Subcutaneous abdominal adipose tissue (tissue), 5 donors: Measurements from ENCODE around the gene NANOGP8.
"Not testable (repeated sequence)": the region's sequence is repeated elsewhere in the genome, so short reads cannot be mapped to it uniquely, and the experiment has no call there.

Experiments
- H3K27ac ChIP-seq: one replicate; pipeline ENCODE4 v1.7.0; 2013; ENCODE audit warnings: low read depth, mild to moderate bottlenecking, inconsistent platforms, low read length, moderate library complexity
- H3K27me3 ChIP-seq, 5 donors: one replicate each; pipeline ENCODE4 v1.7.0; 2013; ENCODE audit warnings: low read length in 5 of 5, inconsistent platforms in 1 of 5; ENCODE audit not compliant: control insufficient read depth in 5 of 5, insufficient read depth in 4 of 5
- H3K36me3 ChIP-seq, 5 donors: one replicate each; pipeline ENCODE4 v1.7.0; 2013; ENCODE audit warnings: low read length in 5 of 5; ENCODE audit not compliant: control insufficient read depth in 5 of 5, insufficient read depth in 5 of 5
- H3K4me1 ChIP-seq, 5 donors: one replicate each; pipeline ENCODE4 v1.7.0; 2013; ENCODE audit warnings: low read length in 5 of 5, mild to moderate bottlenecking in 3 of 5, moderate library complexity in 1 of 5; ENCODE audit not compliant: control insufficient read depth in 5 of 5, insufficient read depth in 5 of 5
- H3K4me3 ChIP-seq, 5 donors: one replicate each; pipeline ENCODE4 v1.7.0; 2013; ENCODE audit warnings: low read length in 5 of 5, low read depth in 1 of 5
- H3K9ac ChIP-seq, 5 donors: one replicate each; pipeline ENCODE4 v1.7.0; 2013; ENCODE audit warnings: low read length in 5 of 5, mild to moderate bottlenecking in 4 of 5, moderate library complexity in 3 of 5
- H3K9me3 ChIP-seq, 5 donors: one replicate each; pipeline ENCODE4 v1.7.0; 2013; ENCODE audit warnings: low read length in 5 of 5; ENCODE audit not compliant: control insufficient read depth in 5 of 5
- donor health status: healthy.
- donor health status: healthy.
- donor health status: healthy.
- donor health status: healthy.
- donor health status: healthy.

Gene NANOGP8, protein sequence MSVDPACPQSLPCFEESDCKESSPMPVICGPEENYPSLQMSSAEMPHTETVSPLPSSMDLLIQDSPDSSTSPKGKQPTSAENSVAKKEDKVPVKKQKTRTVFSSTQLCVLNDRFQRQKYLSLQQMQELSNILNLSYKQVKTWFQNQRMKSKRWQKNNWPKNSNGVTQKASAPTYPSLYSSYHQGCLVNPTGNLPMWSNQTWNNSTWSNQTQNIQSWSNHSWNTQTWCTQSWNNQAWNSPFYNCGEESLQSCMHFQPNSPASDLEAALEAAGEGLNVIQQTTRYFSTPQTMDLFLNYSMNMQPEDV

DNA sequence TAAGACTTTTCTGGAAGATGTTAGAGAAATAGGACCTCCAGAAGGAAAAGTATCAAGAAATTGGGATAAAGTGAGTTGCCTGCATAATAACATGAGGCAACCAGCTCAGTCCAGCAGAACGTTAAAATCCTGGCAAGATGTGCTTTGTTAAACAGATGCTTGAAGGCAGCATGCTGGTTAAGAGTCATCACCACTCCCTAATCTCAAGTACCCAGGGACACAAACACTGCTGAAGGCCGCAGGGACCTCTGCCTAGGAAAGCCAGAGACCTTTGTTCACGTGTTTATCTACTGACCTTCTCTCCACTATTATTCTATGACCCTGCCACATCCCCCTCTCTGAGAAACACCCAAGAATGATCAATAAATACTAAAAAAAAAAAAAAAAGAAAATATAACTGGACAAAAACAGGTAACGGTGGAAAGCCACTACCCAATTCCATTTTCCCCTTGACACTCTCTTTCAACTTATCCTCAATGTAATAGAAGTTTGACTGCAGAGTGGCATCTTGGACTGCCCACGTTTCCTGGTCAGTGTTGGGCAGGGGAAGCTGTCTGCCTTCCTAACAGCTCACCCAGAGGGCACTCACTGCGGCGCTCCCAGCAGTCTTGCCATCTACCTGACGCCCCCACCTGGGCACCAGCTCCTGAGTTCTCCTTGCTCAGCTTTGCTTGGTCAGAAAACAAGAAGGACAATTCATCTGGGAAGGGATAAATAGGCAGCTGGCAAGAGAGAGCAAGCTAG lies at the start of gene NANOGP8:
Gene NANOGP8 (minus strand): TSS at position 120 of the 744 bp plus-strand sequence. CDS start 185 bp downstream, outside the sequence.
- H3K9ac ChIP-seq, H3K9me3 ChIP-seq, H3K27me3 ChIP-seq, H3K36me3 ChIP-seq, H3K27ac ChIP-seq, H3K4me3 ChIP-seq, H3K4me1 ChIP-seq: not testable (repeated sequence)

DNA sequence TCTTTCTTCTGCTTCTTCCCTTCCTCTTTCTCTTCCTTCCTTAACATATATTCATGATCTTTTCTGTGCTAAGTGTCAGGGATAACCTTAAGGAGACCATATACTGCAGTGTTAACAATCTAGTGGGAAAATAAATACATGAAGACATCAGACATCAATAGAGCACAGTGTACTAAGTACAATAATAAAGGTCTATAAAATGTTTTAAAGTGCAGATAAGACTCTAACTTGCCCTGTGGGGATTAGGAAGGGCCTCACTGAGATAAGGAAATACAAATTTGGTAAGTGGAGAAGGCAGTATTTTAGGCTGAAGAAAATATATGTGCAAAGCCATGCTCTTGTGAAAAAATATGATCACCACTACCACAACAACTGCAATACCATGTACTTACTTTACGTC lies 49.2 kb upstream of the NANOGP8 start:
- Histone ChIP-seq H3K4me3 (no peak overlapping the region), H3K36me3 (no peaks in the 10 kb centered on the region), H3K27ac (no peak overlapping the region), H3K9me3 (no peaks in the 10 kb centered on the region), H3K4me1 (no peaks in the 10 kb centered on the region), H3K9ac (no peak overlapping the region), H3K27me3 (no peaks in the 10 kb centered on the region)

DNA sequence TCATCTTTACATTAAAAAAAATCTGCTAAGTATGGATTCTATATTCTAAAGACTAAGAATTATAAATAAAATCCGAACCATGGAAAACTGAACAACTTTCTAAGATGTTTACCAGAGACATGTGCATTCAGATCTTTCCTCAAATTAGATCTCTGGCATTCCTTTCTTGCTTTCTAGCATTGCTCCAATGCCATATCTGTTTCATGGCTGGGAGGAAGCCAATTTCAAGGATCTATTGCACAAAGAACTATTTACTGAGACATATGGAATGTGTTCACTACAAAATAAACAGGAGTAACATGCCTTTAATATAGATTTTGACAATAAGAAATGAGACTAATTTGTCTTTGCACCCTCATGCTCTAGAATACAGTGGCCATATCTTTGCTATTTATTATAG lies 45.1 kb upstream of the NANOGP8 start:
- Histone ChIP-seq H3K9ac (no peak overlapping the region), H3K27me3 (no peaks in the 10 kb centered on the region), H3K27ac (no peak overlapping the region), H3K36me3 (no peaks in the 10 kb centered on the region), H3K4me3 (no peak overlapping the region), H3K4me1 (no peaks in the 10 kb centered on the region), H3K9me3 (no peaks in the 10 kb centered on the region)

DNA sequence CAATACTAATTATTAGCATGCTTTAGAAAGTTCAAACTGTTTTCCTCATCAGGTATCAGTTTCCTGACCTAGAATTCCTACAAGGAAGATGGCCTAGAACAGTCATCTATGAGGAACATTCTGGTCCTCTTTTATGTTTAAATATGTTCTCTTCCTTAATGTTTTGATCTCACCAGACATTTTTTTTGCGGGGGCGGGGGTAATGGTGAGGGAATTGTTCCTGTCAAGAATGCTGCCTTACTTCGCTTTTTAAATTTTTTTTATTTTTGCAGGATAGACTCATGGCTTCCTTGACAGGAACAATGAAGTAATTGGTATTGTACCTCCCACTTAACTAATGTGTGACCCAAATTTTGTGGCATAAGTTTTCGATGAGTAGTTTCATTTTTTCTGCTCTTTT lies 44.3 kb upstream of the NANOGP8 start:
- H3K9ac ChIP-seq = no peak overlapping the region
- no peaks in the 10 kb centered on the region for H3K4me1 ChIP-seq
- H3K4me3 ChIP-seq = no peak overlapping the region
- H3K27ac ChIP-seq = no peak overlapping the region
- H3K36me3 ChIP-seq = no peaks in the 10 kb centered on the region
- no peaks in the 10 kb centered on the region for H3K9me3 ChIP-seq
- no peaks in the 10 kb centered on the region for H3K27me3 ChIP-seq

DNA sequence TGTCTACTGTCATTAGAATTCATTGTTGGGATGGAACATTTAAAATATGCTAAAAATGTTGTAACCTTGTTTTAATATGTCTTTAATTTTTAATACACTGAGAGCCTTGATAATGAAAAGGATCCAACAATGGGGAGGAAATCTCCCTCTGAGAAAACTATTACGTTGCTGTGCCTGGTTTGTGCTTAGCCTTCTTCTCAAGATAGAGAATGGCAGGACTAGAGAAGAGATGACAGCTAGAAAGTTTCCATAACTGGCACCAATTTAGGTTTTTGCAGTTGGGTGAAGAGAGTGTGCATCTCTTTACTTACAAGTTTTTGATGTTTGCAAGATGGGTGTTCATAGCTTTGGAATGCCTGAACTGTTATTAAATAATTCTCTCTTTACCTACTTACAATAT lies 42.6 kb upstream of the NANOGP8 start:
- Histone ChIP-seq H3K9ac (no peak overlapping the region), H3K4me3 (no peak overlapping the region), H3K9me3 (no peaks in the 10 kb centered on the region), H3K27me3 (no peaks in the 10 kb centered on the region), H3K36me3 (no peaks in the 10 kb centered on the region), H3K27ac (no peak overlapping the region), H3K4me1 (no peaks in the 10 kb centered on the region)

DNA sequence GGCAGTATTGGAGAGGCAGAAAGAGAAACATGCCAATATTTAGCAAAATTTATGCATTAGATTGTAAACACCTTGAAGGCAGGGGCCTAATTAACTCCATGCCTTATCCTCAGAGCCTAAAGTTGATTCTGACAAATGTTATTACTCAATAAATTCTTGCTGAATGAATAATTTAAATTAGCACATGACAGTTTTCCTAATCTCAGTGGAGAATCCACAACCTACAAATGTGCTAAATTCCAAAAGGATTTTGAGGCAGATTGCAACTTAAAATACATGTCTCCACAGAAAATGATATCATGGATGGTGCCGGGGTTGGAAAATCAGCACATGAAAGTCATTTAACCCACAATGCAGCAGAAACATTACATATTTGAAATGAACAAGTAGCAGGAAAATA lies 41.1 kb upstream of the NANOGP8 start:
- Histone ChIP-seq H3K4me3 (no peak overlapping the region), H3K9me3 (no peaks in the 10 kb centered on the region), H3K27me3 (no peaks in the 10 kb centered on the region), H3K27ac (no peak overlapping the region), H3K4me1 (no peaks in the 10 kb centered on the region), H3K36me3 (no peaks in the 10 kb centered on the region), H3K9ac (no peak overlapping the region)

DNA sequence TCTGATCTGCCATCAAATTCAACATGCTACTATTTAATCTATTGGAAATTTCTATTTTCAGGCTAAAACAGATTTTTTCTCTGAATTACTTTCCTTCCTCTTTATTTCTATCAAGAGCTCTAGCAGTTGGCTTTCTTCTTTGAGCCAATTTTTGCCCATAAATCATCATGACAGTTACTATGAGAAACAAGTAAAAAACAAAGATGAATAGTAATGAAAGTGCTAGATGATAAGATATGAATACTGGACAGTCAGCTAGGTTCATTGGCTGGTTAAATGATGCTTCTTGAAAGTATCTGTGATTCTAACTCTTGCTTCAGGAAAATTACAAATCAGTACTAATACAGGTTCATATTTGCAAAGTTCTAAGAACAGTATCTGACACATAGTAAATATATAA lies 38.6 kb upstream of the NANOGP8 start:
- Histone ChIP-seq H3K4me1 (no peaks in the 10 kb centered on the region), H3K4me3 (no peak overlapping the region), H3K9ac (no peak overlapping the region), H3K27ac (no peak overlapping the region), H3K9me3 (no peaks in the 10 kb centered on the region), H3K36me3 (no peaks in the 10 kb centered on the region), H3K27me3 (no peaks in the 10 kb centered on the region)

DNA sequence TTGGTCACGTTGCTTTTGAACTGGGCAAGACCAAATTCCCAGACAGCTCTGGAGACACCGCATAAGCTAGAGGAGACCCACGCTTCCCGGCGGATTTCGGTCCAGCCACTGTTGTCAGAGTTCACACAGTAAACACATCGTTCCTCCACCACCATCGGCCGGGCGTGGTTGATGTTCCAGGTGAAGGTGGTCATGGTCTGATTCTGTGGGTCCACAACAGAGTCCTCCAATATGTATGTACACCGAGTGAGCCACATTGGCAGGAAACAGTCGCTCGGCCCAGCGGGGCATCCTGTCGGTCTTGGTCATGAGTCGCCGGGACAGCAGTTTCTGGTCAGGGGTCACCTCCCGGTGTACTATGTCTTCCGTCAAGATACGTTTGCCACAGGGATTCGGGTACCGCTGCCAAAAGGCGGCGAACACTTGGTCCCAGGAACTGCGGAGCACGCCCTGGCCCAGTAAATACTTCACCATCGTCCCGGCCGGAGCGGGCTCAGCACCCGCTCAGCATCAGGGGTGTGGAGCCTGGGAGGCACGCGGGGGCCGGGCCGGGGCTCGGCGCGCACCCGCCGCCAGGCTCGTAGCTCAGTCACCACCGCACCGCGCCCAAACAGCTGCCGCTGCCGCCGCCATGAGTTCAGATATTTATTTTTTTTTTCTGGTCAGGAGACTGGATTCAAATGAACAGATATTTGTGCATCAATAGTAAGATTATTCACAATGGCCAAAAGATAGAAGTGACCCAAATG lies 36.7 kb upstream of the NANOGP8 start:
- H3K27ac ChIP-seq = no peak overlapping the region
- no peaks in the 10 kb centered on the region for H3K27me3 ChIP-seq
- H3K4me3 ChIP-seq = no peak overlapping the region
- H3K9me3 ChIP-seq = no peaks in the 10 kb centered on the region
- no peak overlapping the region for H3K9ac ChIP-seq
- no peaks in the 10 kb centered on the region for H3K36me3 ChIP-seq
- H3K4me1 ChIP-seq = peaks cover 0 to 5% (median 0%) of the 10 kb centered on the region in 5 donors

DNA sequence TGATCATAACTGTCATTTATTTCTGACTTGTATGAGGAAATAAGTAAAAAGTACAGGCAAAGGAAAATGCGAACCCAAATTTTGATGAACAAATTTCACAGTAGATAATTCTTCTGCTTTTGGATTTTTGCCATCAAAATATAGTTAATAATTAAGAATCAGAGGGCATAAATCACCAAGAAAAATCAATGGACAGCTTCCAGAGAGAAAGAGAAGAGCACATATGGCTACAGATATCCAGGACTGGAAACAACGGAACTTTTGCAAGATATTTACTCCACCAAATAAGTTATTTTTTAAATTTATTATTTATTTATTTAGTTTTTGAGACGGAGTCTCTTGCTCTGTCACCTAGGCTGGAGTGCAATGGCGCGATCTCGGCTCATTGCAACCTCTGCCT lies 35.1 kb upstream of the NANOGP8 start:
- Histone ChIP-seq H3K4me3 (no peak overlapping the region), H3K27me3 (no peaks in the 10 kb centered on the region), H3K9ac (no peak overlapping the region), H3K4me1 (peaks cover 0 to 7% (median 3%) of the 10 kb centered on the region in 5 donors), H3K36me3 (no peaks in the 10 kb centered on the region), H3K9me3 (no peaks in the 10 kb centered on the region), H3K27ac (no peak overlapping the region)

DNA sequence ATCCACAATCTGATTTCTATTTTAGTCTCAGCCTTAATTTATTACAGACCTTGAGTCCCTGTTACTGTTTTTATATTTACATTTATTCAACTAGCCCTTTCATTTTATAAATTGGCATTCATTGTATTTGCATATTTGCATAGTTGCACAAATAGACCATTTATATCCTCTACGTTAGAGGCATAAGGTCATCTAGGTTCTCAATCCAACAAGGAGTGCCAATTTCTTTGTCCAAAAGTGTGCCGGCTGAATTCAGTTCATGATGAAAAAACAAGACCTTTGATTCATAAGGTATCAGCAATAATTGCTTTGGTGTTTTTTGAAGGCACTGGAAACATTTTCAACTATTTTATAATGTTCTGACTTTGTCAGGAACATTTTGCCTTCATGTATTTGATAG lies 33.9 kb upstream of the NANOGP8 start:
- H3K27me3 ChIP-seq = no peaks in the 10 kb centered on the region
- no peak overlapping the region for H3K9ac ChIP-seq
- H3K27ac ChIP-seq = no peak overlapping the region
- H3K4me3 ChIP-seq = no peak overlapping the region
- no peaks in the 10 kb centered on the region for H3K9me3 ChIP-seq
- no peaks in the 10 kb centered on the region for H3K36me3 ChIP-seq
- H3K4me1 ChIP-seq = peaks cover 0 to 9% (median 4%) of the 10 kb centered on the region in 5 donors
